Esophagus mucosa (tissue), 1 donor: ENCODE measurements around the gene ZFYVE28. TPM values are rescaled to one million over a fixed set of nuclear protein-coding genes. Genes with fewer than 3 reads are reported as not detected.

Source experiments
- ATAC-seq: fragments of 200-7000 bp; cut with Tn5 transposase; one replicate; pipeline ENCODE4 v1.9.1; 2020
- total RNA-seq: library from RNA; stranded (reverse); gene quantifications from one replicate; pipeline ENCODE4 v1.2.4, GENCODE V29; 2023
- donor health status: DM: yes; HTN: yes; CAD: no.

ZFYVE28 gene
- total RNA-seq, 1 donor from 2014 or later = 5.3 TPM

DNA sequence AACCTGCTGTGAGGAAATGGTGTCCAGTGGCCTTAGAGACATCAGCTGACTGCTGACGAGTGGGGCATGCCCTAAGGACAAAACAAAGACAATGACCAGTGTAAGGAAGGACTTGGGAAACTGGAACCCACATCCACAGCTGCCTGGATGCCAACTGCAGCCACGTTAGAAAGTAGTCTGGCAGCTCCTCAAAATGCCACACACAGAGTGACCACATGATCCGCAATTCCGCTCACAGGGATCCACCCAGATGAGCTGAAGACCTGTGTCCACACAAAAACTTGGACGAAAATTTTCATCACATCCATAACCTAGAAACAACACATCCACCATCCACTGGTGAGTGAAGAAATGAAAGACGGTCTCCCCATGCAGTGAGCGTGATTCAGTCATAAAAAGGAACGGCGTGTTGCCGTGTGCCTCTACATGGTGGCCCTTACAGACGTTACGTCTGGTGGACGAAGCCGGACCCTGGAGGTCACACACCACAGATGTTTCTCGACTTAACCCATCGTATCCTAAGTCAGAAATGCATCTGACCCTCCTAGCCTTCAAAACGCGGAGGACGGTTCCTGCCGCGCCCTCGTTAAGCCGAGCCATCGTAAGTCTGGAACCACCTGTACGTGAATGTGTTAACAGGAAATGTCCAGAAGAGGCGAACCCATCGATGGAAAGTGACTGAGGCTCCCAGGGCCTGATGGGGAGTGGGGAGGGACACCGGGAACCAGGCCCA, 115.9 kb downstream of the ZFYVE28 start:
- no peak for ATAC-seq

DNA sequence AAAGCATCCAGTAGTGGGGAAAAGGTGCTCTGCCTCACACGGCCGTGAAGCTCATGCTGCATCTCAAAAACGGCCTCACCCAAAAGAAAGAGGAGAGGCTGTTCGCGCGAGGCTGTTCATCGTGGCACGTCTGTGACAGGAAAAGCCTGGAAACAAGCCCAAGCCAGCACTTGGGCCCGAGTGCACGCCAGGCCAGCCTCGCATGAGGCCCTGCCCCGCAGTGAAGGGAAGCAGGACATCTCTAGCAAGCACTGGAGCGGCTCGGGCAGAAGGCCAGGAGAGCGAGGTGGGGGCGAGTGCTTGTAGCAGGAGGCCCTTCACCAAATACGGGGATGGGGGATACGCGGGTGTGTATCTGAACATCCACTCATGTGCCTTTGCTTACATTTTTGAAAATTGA, 116.6 kb downstream of the ZFYVE28 start:
- ATAC-seq = no peak

DNA sequence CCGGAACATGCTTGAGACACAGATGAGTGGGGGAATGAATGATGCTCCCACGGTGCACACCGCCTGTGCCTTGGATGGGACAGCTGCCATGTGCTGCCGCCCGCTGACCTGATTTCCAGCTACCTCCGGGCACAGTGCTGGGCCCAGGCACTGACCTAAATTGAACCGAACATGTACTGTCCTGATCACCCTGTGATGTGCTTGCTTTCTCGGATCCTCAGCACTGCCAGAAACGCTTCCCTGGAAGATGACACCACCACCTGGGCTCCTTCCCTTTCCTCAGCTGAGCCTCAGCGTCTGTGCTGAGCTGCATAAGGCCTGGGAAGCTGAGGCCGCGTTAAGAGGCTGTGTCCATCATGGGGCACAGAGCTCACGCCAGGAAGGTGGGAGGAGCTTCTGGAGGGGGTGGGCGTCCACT, 117.2 kb downstream of the ZFYVE28 start:
- ATAC-seq = no peak

DNA sequence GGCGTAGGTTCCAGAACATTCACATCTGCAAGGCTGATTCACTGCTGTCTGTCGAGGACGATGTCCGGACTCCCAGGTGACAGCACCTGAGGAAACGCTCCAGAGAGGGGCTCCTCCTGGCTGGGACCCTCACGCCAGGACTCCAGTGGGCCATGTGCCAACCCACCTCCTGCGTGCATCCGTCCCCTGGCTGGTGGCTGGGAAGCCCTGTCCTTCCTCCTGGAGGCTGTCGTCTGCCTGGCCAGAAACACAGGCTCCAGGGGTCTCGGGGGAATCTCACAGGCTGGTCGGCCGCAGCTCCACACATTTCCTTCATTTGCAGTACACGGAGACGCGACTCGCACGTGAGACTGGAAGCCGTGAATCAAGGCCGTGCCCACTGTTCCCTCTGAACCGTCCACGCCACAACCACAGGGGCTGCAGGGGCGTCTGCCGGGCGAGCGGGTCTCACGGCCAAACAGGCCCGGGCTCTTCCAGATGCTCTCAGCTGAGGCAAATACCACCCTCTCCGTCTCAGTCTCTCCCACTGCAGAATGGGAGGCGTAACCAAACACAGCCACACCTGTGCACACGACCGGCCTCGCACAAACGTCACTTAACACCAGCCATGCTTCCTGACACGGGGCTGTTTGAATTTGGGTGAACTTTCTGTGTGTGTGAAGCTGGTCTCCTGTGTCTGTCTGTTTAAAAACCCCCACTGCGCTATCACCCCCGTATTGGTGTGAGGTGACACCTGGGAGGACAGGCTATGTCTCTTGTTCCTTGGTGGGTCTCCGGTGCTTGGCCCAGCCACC, 117.8 kb downstream of the ZFYVE28 start:
- no peak for ATAC-seq

- no peak for ATAC-seq
Observed at GRCh38 chr4:2299794-2300193, 118.7 kb downstream of the ZFYVE28 start.

- no peak for ATAC-seq
Observed at GRCh38 chr4:2298532-2298991, 119.9 kb downstream of the ZFYVE28 start.

DNA sequence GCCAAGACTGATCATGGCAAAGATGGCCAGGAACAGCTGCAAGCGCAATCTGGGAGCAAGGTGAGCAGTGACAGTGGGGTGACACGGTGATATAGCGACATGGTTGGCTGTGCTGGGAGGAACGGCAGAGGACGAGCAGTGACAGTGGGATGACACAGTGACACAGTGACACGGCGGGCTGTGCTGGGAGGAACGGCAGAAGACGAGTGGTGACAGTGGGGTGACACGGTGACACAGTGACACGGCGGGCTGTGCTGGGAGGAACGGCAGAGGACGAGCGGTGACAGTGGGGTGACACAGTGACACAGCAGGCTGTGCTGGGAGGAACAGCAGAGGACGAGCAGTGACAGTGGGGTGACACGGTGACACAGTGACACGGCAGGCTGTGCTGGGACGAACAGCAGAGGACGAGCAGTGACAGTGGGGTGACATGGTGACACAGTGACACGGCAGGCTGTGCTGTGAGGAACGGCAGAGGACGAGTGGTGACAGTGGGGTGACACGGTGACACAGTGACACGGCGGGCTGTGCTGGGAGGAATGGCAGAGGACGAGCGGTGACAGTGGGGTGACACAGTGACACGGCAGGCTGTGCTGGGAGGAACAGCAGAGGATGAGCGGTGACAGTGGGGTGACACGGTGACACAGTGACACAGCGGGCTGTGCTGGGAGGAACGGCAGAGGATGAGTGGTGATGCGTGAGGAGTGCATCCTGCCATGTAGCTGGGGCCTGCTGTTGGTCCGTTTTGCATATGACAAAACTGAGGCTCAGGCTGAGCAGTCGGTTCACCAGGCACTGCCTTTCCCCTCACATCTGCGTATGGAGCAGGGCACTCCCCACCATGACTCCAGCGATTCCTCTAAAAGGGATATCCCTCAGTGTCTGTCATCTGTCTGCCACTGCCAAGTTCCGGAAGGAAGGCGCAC, 120.6 kb downstream of the ZFYVE28 start:
- ATAC-seq = no peak

GRCh38 chr4:2296631-2297601, 121.5 kb downstream of the ZFYVE28 start:
- ATAC-seq = no peak

DNA sequence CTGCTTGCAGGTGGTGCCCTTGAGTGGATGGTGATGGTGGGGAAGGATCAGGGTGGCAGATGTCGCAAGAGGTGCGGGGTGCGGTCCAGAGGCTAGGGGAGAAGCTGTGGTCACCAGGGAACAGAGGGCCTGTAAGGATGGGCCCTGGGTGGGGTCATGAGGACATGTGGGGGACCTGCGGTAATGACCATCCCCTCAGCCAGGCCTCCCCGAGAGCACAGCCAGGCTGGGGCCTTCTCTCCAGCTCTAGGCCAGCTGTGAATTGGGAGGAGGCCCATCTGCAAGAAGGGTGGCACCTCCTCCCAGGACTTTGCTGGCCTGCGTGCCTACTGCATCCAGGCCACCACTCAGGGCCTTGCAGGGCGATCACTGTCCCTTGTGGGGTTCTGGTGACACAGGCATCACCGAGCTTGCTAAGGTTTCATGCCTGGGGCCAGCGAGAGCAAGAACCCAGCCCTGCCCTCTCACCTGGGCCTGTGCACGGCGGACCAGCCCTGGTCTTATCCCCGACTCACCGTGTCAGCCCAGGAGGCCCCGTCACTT, 122.5 kb downstream of the ZFYVE28 start:
- no peak for ATAC-seq

DNA sequence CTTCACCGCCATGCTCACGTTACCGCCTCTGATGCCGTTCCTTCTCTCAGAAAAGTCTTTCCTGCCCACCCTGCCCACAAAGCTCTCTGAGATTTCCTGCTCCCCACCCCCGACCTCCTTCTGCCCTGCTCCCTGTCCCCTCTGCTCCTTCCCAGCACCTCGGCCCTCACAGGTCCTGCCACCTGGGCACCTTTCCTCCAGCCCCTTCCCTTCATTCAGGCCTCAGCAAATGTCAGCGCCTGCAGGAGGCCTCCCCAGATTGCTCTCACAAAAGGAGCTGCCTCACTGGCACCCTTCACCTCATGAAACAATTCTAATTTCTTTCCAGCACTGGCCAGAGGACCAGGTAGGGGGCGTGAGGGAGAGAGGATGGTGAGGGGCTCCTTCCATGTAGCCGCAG, 122.9 kb downstream of the ZFYVE28 start:
- ATAC-seq = no peak

- ATAC-seq = no peak
Observed at GRCh38 chr4:2292646-2293108, 125.8 kb downstream of the ZFYVE28 start.

DNA sequence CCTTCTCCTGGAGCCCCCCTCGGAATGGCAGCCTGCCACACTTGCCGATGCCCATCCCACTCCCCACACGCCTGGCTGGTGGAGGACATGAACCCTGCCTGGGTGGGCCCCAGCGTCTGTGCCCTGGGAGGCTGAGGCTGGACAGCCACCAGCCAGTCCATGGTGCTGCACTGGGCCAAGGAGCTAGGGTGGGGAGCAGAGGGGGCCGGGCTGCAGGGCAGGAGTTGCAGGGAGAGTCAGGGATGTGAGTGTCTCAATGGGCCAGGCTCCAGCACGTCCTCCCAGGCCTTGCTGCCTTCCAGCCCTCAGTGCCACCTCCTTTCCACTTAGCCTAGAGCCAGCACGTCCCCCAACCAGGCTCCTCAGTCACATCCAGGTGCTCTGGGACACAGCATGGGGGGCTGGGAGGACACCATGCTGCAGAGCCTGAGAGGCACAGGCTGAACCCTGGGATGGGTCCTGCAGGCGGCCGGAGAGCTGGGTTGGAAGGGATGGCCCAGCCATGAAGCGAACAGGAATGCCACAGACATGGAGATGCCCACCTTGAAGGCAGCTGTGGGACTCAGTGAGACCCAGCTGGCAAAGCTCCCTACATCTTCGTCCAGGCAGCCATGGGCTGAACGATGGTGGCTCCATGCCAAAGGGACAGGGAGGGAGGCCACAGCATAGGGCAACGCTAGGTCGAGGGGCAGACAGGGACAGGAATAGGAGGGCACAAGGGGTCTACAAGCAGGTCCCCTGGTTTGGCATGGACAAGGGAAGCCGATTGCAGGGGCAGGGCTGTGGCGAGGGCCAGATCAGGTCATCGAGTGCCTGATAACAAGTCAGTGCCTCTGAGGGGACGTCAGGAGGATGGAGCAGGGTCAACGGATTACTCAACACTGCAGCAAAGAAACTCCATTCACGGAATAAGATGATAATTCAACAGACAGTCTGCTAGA, 126.5 kb downstream of the ZFYVE28 start:
- peak; percentile 6 for ATAC-seq

DNA sequence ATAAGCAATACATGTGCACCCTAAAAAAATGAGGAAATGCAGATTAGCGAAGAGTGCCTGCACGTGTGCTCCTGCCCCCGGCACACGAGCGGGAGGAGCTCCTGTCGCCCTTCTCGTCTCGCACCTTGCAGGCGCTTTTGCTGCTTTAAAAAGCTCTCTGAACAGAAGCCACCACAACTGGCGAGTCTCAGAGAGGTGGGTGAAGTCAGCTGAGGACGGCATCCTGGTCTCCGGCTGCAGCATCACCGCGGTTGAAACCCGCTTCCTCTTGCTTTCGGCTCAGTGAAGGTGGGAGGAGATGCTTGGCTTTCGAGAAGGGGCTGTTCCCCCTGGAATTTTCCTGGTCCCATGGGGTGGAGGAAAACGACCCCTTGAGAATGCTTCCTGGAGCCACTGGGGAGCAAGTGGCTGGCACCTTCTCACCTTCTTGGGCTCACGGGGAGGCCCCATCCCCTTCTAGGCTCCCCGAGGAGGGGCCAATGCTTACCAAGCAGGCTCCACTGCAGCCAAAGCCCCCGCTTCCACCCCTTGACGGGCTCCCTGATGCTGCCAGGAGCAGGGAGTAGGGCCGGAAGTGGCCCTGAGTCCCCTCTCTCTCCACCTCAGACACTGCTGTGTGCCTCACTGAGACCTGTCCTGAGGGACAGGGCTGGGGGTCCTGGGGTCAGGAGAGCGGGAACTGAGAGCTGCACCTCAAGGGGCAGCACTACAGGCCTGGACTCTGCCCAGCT, 127.3 kb downstream of the ZFYVE28 start:
- peak; percentile 14 for ATAC-seq

GRCh38 chr4:2290488-2290887, 128.0 kb downstream of the ZFYVE28 start:
- no peak for ATAC-seq

DNA sequence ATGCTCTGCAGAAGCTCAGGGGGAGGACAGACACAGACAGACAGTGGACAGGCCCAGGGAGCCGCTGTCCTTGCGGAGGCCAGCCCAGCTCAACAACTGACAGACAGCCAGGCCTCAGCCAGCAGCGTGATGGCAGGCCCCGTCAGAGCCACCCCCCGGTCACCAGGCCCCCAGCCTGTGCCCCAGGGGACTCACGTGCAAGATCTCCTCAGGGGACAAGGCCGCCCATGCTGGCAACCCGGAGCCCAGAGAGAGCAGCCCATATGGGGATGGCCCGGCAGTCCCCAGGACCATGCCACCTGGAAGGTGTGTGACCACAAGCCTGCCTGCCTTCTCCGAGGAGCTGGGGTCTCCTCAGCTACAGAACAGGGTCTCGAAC, 128.5 kb downstream of the ZFYVE28 start:
- no peak for ATAC-seq

- no peak for ATAC-seq
Observed at GRCh38 chr4:2289311-2289954, 129.0 kb downstream of the ZFYVE28 start.

- ATAC-seq = no peak
Observed at GRCh38 chr4:2288051-2288541, 130.3 kb downstream of the ZFYVE28 start.

GRCh38 chr4:2287594-2287915, 130.9 kb downstream of the ZFYVE28 start:
- no peak for ATAC-seq
